GOT3 (cell line): ENCODE data around the gene DOK5.

ENCODE experiments used
- DNase-seq: peaks from one replicate; lab custom pipeline; 2025; ENCODE audit warnings: mixed read lengths; lab: John Stamatoyannopoulos, UW

Gene DOK5

GRCh38 chr20:54559890-54560289, 84.5 kb downstream of the DOK5 start:
- no peak for DNase-seq

GRCh38 chr20:54560357-54560756, 85.0 kb downstream of the DOK5 start:
- DNase-seq: no peak

GRCh38 chr20:54565255-54565654, 89.9 kb downstream of the DOK5 start:
- no peak for DNase-seq

- no peak for DNase-seq
Measured at GRCh38 chr20:54566031-54566688, 90.8 kb downstream of the DOK5 start.

GRCh38 chr20:54570561-54570960, 95.2 kb downstream of the DOK5 start:
- DNase-seq: no peak

- DNase-seq: no peak
Measured at GRCh38 chr20:54572665-54573435, 97.5 kb downstream of the DOK5 start.

- DNase-seq: no peak
Measured at GRCh38 chr20:54573838-54574237, 98.4 kb downstream of the DOK5 start.

GRCh38 chr20:54576518-54576917, 101.1 kb downstream of the DOK5 start:
- DNase-seq: no peak

GRCh38 chr20:54577637-54578036, 102.2 kb downstream of the DOK5 start:
- DNase-seq: no peak

- no peak for DNase-seq
Measured at GRCh38 chr20:54585217-54585616, 109.8 kb downstream of the DOK5 start.

GRCh38 chr20:54587408-54587807, 112.0 kb downstream of the DOK5 start:
- no peak for DNase-seq

GRCh38 chr20:54589402-54590030, 114.1 kb downstream of the DOK5 start:
- no peak for DNase-seq

- no peak for DNase-seq
Measured at GRCh38 chr20:54590856-54591255, 115.5 kb downstream of the DOK5 start.

GRCh38 chr20:54596651-54597050, 121.3 kb downstream of the DOK5 start:
- DNase-seq: no peak

GRCh38 chr20:54598352-54598751, 123.0 kb downstream of the DOK5 start:
- DNase-seq: no peak

GRCh38 chr20:54600634-54601033, 125.2 kb downstream of the DOK5 start:
- DNase-seq: no peak

GRCh38 chr20:54601831-54602515, 126.6 kb downstream of the DOK5 start:
- no peak for DNase-seq

- no peak for DNase-seq
Measured at GRCh38 chr20:54605319-54605718, 129.9 kb downstream of the DOK5 start.

- no peak for DNase-seq
Measured at GRCh38 chr20:54606380-54606779, 131.0 kb downstream of the DOK5 start.

GRCh38 chr20:54608039-54608745, 132.8 kb downstream of the DOK5 start:
- no peak for DNase-seq

- no peak for DNase-seq
Measured at GRCh38 chr20:54608943-54609342, 133.6 kb downstream of the DOK5 start.
